ENCODE results near the gene JAZF1.

DNA sequence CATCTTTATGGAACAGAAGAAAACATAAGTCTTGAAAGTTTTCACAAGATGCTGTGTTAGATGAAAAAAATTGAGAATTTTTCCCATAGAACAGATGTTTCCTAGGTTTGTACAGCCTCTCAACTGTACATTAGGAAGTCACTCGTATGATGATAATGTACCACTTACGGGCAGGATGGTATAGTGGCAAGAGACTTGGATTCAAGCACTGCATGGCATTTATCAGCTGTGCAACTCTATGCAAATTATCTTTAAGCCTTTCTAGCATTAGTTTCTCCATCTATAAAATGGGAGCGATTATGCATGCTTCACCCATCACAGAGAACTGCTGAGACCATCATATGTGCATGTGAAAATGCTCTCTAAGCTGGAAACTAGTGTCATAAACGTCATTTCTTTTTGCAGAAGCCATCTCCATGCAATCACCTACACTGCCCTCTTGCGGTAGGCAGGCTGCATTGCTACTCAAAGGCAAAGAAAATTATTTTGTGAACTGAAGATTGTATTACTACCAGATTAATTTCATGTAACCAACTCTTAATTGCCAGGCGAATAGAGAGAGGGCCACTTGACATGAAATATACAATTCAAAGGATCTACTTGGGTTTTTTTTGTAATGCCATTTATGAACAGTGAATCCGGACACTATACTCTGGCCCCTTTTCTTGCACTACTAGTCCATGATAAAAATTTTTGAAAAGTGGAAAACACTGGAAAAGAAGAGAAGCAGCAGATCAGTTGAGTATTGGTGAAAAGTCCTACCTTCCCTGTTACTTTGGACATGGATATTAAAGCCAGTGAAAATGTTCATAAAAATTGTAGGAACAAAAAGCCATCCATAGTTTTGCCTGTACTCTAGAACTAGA, 102.3 kb downstream of the JAZF1 start:
- no peak for TF ChIP-seq YY1 (IDR thresholded peaks at IDR 0.05; ENCODE audit: insufficient read depth, insufficient read length)
- TF ChIP-seq ZNF274 (IDR thresholded peaks at IDR 0.05; ENCODE audit: low read depth, low read length) = no peak
- no peak for TF ChIP-seq SUZ12 (IDR thresholded peaks at IDR 0.05; ENCODE audit: extremely low read depth, insufficient read depth, insufficient read length)
